Measurements from ENCODE around the gene TXK. TPM values are rescaled to one million over a fixed set of nuclear protein-coding genes. Genes with fewer than 3 reads are reported as not detected.
"Not testable (repeated sequence)": the region's sequence is repeated elsewhere in the genome, so short reads cannot be mapped to it uniquely, and the experiment has no call there.

TXK gene
- total RNA-seq, 2 donors from 2014 or later, result 0.46 to 4.8 TPM

DNA sequence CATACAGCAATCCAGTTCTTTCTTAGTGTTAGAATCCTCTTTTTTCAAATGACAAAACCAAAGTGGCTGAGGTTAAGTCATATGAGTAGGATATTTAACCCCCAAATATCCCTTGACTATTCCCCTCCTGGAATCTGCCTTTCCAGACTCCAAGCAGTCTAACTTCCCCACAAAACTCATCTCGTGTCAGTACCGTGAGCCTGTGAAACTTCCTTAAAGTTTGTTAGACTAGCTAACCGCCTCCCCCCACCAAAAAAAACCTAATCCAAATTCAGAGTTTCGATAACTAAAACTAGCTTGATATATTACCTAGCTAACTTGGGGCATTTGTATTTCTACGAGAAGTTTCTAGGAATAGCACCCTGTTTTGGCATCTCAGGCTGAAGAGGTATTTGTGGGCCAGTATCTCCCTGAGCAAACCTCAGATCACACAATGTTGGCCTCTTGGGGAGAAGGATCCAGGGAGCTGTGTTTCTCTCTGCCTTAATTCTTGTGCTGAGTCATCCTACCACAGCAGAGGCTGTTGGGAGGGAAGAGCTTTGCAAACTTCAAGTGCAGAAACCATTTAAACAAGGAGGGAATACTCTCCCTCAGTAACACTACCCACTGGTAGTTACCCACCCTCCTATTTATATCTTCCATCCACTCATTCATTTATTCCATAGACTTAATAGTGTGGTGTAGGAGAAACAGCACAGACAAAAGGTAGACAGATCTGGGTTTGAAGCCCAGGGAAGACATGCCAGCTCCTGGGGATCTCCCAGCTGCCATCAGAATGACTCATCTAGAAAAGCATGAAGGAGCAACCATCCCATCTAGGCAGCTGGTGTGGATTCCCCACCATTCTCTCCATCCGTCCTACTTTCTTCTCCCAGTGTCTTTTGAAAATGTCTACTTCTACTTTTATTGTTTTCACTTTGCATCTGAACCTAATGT lies 39.3 kb upstream of the TXK start:
- H3K27ac ChIP-seq, result no peak overlapping the region
- H3K36me3 ChIP-seq, result no peaks in the 10 kb centered on the region
- H3K9me3 ChIP-seq, result no peaks in the 10 kb centered on the region
- no peaks in the 10 kb centered on the region for H3K27me3 ChIP-seq (replicated peaks; ENCODE audit: insufficient read depth)
- intact Hi-C loops (cut with DNase I), result no loop called here
- no peak for DNase-seq (ENCODE audit: low spot score)
- WGBS, result 80% methylated on average over 6 of the region's 6 CpGs
- TF ChIP-seq, protein P1, sequence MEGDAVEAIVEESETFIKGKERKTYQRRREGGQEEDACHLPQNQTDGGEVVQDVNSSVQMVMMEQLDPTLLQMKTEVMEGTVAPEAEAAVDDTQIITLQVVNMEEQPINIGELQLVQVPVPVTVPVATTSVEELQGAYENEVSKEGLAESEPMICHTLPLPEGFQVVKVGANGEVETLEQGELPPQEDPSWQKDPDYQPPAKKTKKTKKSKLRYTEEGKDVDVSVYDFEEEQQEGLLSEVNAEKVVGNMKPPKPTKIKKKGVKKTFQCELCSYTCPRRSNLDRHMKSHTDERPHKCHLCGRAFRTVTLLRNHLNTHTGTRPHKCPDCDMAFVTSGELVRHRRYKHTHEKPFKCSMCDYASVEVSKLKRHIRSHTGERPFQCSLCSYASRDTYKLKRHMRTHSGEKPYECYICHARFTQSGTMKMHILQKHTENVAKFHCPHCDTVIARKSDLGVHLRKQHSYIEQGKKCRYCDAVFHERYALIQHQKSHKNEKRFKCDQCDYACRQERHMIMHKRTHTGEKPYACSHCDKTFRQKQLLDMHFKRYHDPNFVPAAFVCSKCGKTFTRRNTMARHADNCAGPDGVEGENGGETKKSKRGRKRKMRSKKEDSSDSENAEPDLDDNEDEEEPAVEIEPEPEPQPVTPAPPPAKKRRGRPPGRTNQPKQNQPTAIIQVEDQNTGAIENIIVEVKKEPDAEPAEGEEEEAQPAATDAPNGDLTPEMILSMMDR (IDR thresholded peaks at IDR 0.05), result no peak
- TF ChIP-seq POLR2AphosphoS5 (IDR thresholded peaks at IDR 0.05) (no peak), POLR2A (IDR thresholded peaks at IDR 0.05) (no peak)
- no peaks in the 10 kb centered on the region for H3K4me1 ChIP-seq (replicated peaks)
- H3K4me3 ChIP-seq, result no peak overlapping the region

DNA sequence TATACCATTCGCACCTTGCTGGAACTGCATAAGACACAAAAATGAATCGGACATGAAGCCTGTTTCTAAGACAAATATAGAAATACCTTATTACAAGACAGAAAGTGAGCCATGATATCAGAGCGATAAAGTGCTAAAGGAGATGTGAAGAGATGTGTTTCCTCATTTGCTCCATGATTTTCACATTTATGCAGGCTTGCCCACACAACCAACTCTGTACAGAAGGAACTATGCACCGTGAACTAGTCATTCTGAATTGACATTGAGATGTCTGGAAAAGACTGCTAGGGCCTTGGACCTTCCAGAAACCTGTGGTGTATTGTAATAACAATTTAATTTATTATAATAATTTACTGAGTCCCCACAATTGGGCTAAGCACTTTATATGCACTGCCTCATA lies 38.6 kb upstream of the TXK start:
- H3K36me3 ChIP-seq, result no peaks in the 10 kb centered on the region
- intact Hi-C loops (cut with DNase I), result no loop called here
- no peak overlapping the region for H3K4me3 ChIP-seq
- 92% methylated on average over 4 of the region's 4 CpGs for WGBS
- no peaks in the 10 kb centered on the region for H3K4me1 ChIP-seq (replicated peaks)
- no peaks in the 10 kb centered on the region for H3K9me3 ChIP-seq
- DNase-seq (ENCODE audit: low spot score), result no peak
- H3K27me3 ChIP-seq (replicated peaks; ENCODE audit: insufficient read depth), result no peaks in the 10 kb centered on the region
- H3K27ac ChIP-seq, result no peak overlapping the region
- TF ChIP-seq POLR2AphosphoS5 (IDR thresholded peaks at IDR 0.05), result no peak
- TF ChIP-seq POLR2A (IDR thresholded peaks at IDR 0.05), result no peak
- TF ChIP-seq, protein P1 (IDR thresholded peaks at IDR 0.05), result no peak

DNA sequence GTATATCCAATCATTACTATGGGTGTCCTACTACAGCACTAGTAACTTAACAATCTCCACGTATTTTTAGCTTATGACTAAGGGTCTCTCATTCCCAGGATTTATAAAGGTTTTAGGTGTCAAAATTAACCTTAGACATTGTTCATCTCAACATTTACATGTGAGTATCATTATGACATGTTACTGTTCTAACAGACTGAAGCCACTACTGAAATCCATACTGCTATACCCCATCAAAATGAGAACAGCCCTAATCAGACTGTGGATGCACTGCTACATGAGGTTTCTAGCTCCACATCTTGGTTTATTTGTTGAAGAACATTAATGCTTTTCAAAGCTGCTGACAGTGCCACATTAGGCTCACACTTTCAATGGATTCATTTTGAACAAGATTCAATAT lies 35.6 kb upstream of the TXK start:
- WGBS, result 96% methylated on average over 1 of the region's 1 CpG
- TF ChIP-seq, protein P1 (IDR thresholded peaks at IDR 0.05), result no peak
- TF ChIP-seq POLR2AphosphoS5 (IDR thresholded peaks at IDR 0.05) (no peak), POLR2A (IDR thresholded peaks at IDR 0.05) (no peak)
- DNase-seq (ENCODE audit: low spot score), result no peak
- no peaks in the 10 kb centered on the region for H3K4me1 ChIP-seq (replicated peaks)
- intact Hi-C loops (cut with DNase I), result no loop called here
- H3K9me3 ChIP-seq, result no peaks in the 10 kb centered on the region
- no peak overlapping the region for H3K27ac ChIP-seq
- H3K4me3 ChIP-seq, result no peak overlapping the region
- no peaks in the 10 kb centered on the region for H3K27me3 ChIP-seq (replicated peaks; ENCODE audit: insufficient read depth)
- H3K36me3 ChIP-seq, result no peaks in the 10 kb centered on the region

DNA sequence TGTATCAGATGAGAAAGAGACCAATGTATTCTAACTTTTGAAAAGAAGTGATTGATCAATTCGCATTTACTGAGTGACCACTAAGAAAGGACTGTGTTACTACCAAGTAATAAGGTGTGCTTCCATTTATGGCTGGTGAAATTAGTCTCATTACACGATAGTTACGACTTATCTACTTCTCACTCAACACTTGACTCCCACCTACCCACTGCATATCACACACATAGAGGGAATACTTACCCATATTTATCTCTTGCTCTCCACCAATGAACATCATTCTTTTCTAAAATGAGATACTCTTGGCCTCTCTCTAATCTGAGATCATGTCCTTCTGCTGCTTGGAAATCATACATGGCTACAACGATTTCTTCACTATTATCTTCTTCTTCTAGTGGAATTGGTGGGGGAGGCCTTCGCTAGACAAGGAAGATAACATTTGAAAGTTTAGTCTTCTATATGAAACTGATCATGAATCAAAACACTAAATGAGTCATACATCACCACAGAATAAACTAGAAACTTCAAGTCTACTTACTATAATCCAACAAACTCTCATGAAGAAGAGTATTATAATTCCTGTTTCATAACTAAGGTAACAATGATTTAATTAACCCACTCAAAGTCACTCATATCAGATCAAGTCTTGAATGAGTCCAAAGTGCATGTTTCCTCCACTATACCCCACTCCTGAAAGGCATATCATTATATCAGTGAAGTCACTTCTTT lies 33.7 kb upstream of the TXK start:
- Histone ChIP-seq H3K9me3 (no peaks in the 10 kb centered on the region), H3K4me1 (replicated peaks) (no peaks in the 10 kb centered on the region), H3K36me3 (no peaks in the 10 kb centered on the region), H3K27me3 (replicated peaks; ENCODE audit: insufficient read depth) (no peaks in the 10 kb centered on the region), H3K27ac (no peak overlapping the region), H3K4me3 (no peak overlapping the region)
- intact Hi-C loops (cut with DNase I), result no loop called here
- TF ChIP-seq POLR2AphosphoS5 (IDR thresholded peaks at IDR 0.05) (no peak), POLR2A (IDR thresholded peaks at IDR 0.05) (no peak)
- TF ChIP-seq, protein P1 (IDR thresholded peaks at IDR 0.05), result no peak
- 93% methylated on average over 5 of the region's 5 CpGs for WGBS
- no peak for DNase-seq (ENCODE audit: low spot score)

DNA sequence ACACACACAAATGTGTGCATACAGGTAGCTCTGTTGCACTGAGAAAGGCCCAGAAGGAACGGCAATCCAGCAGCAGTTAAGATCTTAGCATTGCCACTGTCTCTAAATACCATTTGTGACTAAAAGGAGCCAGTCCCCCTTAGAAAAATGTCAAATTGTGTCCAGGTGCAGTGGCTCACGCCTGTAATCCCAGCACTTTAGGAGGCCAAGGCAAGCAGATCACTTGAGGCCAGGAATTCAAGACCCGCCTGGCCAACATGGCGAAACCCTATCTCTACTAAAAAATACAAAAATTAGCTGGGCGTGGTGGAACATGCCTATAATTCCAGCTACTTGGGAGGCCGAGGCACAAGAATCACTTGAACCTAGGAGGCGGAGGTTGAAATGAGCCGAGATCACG lies 30.5 kb upstream of the TXK start:
- H3K4me3 ChIP-seq, result not testable (repeated sequence)
- 98% methylated on average over 9 of the region's 9 CpGs for WGBS

More for the DNA sequence above, 30.5 kb upstream of the TXK start:
- H3K9me3 ChIP-seq; intact Hi-C loops (cut with DNase I); H3K4me1 ChIP-seq (replicated peaks); H3K36me3 ChIP-seq; DNase-seq (ENCODE audit: low spot score); H3K27ac ChIP-seq; H3K27me3 ChIP-seq (replicated peaks; ENCODE audit: insufficient read depth): not testable (repeated sequence)

Data from prostate gland (tissue), 2 donors.